ENCODE data around the gene EFS.
"Not testable (repeated sequence)": the region's sequence is repeated elsewhere in the genome, so short reads cannot be mapped to it uniquely, and the experiment has no call there.

EFS gene

DNA sequence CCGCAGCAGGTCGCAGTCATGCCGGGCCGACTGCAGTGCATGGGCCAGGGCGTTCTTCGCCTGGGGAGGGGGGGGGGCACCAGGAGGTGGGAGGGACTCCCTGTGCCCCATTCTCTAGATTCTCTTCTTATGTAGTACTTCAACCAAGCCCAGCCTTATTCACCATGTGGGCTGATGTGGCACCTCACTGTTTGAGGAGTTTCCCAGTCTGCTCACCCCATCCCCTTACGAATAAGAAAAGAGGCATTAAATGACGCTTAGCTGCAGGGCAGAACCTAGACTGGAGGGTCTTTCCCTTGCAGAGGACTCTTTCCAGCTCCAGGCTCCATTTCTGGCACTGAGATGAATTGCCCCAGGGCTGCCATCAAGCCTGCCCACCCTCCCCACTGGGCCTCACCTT, 24.0 kb upstream of the EFS start:
- H3K4me3 ChIP-seq (ENCODE audit: low read depth, low read length) = no peak overlapping the region
- TF ChIP-seq, protein P1, sequence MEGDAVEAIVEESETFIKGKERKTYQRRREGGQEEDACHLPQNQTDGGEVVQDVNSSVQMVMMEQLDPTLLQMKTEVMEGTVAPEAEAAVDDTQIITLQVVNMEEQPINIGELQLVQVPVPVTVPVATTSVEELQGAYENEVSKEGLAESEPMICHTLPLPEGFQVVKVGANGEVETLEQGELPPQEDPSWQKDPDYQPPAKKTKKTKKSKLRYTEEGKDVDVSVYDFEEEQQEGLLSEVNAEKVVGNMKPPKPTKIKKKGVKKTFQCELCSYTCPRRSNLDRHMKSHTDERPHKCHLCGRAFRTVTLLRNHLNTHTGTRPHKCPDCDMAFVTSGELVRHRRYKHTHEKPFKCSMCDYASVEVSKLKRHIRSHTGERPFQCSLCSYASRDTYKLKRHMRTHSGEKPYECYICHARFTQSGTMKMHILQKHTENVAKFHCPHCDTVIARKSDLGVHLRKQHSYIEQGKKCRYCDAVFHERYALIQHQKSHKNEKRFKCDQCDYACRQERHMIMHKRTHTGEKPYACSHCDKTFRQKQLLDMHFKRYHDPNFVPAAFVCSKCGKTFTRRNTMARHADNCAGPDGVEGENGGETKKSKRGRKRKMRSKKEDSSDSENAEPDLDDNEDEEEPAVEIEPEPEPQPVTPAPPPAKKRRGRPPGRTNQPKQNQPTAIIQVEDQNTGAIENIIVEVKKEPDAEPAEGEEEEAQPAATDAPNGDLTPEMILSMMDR (conservative IDR thresholded peaks at IDR 0.05; ENCODE audit: low read depth, low read length) = no peak
- no peak for DNase-seq (ENCODE audit: low read depth)

DNA sequence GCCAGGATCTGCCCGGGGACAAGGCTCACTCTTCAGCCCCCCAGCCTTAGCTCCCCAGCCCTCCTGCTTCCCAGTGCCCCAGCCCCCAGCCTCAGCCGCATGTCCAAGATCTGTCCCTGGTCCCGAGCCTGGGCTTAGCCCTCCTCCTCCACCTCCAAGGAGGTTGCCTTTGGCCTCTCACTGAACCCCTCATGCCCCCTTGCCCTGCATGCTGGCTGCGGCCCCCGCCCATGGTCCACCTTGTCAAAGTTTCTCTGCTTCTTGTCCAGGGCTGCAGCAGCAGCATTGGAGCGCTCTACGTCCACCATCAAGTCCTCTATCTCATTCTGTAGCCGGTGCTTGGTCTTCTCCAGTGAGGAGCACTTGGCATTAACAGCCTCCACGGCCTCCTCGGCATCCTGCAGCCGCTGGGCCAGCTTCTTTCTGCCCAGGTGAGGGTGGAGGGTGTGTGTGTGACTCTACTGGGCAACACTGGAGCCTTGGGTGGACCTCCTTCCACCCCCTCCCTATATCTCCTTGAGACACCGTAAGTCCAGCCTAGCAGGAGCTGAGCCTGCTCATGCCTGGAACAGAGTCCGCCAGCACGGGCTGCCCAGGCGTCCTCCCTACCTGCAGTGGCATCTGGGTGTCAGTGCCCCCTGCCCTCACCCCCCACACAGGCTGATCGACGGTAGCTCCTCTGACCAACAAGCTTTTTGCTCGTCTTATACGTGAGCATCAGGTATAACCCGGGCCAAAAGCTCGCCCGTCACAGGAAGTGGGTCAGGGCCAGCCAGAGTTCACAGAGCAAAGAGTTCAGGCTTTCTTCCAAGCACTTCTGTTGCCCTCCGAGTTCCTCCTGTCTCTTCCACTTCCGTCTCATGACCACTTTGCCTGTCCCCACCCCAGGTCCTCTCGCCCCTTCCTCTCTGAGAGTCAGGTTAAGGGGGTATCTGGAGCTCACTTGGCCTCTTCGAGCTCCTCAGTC, 23.2 kb upstream of the EFS start:
- TF ChIP-seq, protein P1 (conservative IDR thresholded peaks at IDR 0.05; ENCODE audit: low read depth, low read length) = no peak
- H3K4me3 ChIP-seq (ENCODE audit: low read depth, low read length) = no peak overlapping the region
- DNase-seq (ENCODE audit: low read depth) = no peak

DNA sequence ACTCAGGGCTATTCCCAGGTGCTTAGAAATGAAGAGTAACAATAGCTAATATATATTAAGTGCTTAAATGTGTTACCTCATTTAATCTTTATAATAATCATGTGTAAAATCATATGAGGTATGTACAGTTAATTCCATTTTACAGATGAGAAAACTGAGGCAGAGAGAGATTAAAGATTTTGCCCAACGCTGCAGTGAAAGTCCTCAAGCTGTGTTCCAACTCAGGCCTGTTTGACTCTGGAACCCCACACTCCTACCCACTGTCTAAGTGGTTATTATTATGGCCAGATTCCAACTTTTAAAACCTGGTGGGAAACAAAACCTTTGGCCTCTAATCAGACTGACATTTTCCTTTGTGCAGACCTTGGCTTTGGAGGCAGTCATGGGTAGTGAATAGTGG, 22.0 kb upstream of the EFS start:
- TF ChIP-seq, protein P1 (conservative IDR thresholded peaks at IDR 0.05; ENCODE audit: low read depth, low read length) = no peak
- DNase-seq (ENCODE audit: low read depth) = no peak

DNA sequence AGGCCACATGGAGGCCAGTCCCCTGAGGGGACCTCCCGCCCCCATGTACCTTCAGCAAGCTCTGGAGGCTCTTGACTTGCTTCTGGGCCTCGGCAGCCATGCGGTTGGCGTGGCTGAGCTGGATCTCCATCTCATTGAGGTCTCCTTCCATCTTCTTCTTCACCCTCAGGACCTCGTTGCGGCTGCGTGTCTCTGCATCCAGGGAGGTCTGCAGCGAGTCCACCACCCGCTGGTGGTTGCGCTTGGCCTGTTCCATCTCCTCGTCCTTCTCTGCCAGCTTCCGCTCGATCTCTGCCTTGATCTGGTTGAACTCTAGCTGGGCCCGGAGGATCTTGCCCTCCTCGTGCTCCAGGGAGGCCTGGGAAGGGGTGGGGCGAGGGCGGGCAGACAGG, 21.3 kb upstream of the EFS start:
- H3K4me3 ChIP-seq (ENCODE audit: low read depth, low read length); DNase-seq (ENCODE audit: low read depth): not testable (repeated sequence)

More for the DNA sequence above, 22.0 kb upstream of the EFS start:
- H3K4me3 ChIP-seq (ENCODE audit: low read depth, low read length) = no peak overlapping the region

DNA sequence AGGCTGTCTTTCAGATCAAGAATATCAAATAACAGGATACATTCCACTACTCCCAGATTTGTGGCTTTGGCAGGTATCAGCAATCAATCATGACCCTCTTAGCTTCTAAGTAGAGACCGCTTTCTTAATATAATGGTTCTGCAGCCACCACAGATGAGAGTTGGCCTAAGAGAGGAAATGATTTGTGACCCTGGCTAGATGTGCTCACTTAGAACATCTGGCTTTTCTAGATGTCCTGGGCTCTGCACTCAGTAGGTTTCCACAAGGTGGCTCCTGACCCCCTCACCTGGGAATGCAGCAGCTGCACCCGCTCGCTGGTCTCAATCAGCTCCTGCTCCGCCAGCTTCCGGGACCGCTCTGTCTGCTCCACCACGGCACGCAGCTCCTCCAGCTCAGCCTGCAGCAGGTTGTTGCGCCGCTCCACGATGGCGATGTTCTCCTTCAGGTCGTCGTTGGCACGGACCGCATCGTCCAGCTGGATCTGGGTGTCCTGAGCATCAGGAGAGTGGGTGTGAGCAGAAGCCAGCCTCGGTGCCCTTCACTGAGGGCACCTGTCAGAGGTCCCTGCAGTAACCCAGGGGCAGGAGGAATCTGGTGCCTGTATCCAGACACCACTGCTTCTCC, 20.8 kb upstream of the EFS start:
- H3K4me3 ChIP-seq (ENCODE audit: low read depth, low read length) = no peak overlapping the region
- DNase-seq (ENCODE audit: low read depth) = no peak
- TF ChIP-seq, protein P1 (conservative IDR thresholded peaks at IDR 0.05; ENCODE audit: low read depth, low read length) = no peak

DNA sequence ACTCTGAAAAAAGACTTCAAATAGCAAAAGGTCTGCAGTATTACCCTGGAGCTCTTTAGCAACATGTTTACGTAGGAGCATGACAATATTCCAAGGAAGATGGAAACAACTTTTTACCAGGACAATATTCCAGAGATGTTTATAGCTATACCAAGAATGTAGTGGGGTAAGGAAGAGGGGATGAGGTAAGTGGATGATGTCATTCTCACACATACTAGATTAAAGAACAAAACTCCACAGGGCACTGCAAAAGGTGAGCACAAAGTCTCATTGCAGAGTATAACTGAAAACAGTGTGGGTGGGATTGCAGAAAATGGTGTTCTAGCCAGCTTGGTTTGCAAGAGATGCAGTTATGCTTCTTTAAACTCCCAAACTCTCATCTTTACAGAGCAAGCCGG, 20.3 kb upstream of the EFS start:
- TF ChIP-seq, protein P1 (conservative IDR thresholded peaks at IDR 0.05; ENCODE audit: low read depth, low read length) = no peak
- H3K4me3 ChIP-seq (ENCODE audit: low read depth, low read length) = no peak overlapping the region

DNA sequence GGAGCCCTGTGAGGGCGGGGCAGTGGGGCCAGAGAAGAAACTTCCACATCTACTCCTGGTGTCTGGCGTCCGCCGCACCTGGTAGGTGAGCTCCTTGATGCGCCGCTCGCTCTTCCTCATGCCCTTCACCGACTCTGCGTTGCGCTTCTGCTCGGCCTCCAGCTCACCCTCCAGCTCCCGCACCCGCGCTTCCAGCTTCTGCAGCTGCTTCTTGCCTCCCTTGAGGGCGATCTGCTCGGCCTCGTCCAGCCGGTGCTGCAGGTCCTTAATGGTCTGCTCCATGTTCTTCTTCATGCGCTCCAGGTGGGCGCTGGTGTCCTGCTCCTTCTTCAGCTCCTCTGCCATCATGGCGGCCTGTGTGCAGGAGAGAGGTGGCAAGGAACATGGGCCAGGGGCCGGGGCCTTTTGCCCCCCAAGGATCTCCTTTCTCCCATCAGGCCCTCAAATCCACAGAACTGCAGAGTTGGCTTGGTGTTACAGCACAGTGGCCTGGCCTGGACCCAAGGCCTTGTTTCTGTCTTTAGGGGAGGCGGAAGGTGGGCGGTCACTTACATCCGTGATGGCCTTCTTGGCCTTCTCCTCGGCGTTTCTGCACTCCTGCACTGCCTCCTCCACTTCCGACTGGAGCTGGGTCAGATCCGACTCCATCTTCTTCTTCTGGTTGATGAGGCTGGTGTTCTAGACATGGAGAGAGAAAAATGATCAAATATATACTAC, 19.6 kb upstream of the EFS start:
- TF ChIP-seq, protein P1 (conservative IDR thresholded peaks at IDR 0.05; ENCODE audit: low read depth, low read length) = no peak
- DNase-seq (ENCODE audit: low read depth) = no peak
- no peak overlapping the region for H3K4me3 ChIP-seq (ENCODE audit: low read depth, low read length)

More for the DNA sequence above, 20.3 kb upstream of the EFS start:
- DNase-seq (ENCODE audit: low read depth) = no peak

Data from choroid plexus epithelial cell (primary cell).